HG03280 (cell line): Measurements from ENCODE around the gene NUTM2B.
A peak's percentile ranks its signal among the peaks of the same experiment; 100 is the strongest.
"Not testable (repeated sequence)": the region's sequence is repeated elsewhere in the genome, so short reads cannot be mapped to it uniquely, and the experiment has no call there.

Source experiments
- ATAC-seq: cut with Tn5 transposase; IDR thresholded peaks from one replicate; pipeline ENCODE4 v1.9.1; 2021; ENCODE audit warnings: mild to moderate bottlenecking, moderate library complexity; ENCODE audit not compliant: unreplicated experiment

NUTM2B gene, protein sequence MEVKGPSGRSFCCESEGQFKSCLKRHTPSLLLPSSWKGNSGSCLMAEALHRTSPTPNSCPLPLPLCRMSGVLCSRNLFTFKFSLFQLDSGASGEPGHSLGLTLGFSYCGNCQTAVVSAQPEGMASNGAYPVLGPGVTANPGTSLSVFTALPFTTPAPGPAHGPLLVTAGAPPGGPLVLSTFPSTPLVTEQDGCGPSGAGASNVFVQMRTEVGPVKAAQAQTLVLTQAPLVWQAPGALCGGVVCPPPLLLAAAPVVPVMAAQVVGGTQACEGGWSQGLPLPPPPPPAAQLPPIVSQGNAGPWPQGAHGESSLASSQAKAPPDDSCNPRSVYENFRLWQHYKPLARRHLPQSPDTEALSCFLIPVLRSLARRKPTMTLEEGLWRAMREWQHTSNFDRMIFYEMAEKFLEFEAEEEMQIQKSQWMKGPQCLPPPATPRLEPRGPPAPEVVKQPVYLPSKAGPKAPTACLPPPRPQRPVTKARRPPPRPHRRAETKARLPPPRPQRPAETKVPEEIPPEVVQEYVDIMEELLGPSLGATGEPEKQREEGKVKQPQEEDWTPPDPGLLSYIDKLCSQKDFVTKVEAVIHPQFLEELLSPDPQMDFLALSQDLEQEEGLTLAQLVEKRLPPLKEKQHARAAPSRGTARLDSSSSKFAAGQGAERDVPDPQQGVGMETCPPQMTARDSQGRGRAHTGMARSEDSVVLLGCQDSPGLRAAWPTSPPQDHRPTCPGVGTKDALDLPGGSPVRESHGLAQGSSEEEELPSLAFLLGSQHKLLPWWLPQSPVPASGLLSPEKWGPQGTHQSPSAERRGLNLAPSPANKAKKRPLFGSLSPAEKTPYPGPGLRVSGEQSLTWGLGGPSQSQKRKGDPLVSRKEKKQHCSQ

DNA sequence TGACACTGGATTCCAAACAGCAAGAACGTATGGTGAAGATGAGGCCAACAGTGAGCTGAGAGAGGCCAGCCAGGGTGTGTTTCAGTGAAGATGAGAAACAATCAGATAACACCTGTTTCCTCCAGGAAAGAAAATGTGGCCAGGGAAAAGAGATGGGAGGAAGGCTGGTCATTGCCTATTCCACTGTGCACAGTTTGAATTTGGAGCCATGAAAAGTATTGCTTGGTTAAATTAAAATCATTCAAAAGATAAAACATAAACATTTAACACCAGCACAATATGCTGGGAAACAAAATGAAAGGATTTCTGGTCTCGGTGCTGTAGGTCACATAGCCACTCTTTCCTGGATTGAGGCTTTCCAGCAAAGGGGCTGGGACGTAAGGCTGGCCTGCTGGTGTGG lies at the start of gene NUTM2B:
Gene NUTM2B, plus strand, starts transcription at position 301 of the 400 bp plus-strand sequence. CDS start 383 bp downstream, outside the sequence.
- not testable (repeated sequence) for ATAC-seq

DNA sequence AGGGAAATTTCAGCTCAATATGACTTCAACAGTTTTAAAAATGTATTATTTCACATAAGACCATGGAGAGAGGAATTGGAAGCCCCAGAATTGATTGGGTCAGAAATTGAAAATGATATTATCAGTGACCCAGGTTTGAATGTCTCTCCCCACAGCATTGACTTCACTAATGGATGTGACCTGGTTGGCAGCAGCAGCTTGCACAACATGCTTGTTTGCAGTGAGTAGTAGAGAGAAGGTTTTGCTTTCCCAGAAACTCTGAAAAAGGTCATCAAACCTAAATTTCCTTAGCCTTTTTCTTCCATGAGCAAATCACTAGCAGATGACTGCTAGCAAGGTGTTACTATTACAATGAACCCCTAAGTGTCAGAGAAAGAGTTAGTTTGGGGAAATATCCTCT lies 39.7 kb upstream of the NUTM2B start:
- not testable (repeated sequence) for ATAC-seq

DNA sequence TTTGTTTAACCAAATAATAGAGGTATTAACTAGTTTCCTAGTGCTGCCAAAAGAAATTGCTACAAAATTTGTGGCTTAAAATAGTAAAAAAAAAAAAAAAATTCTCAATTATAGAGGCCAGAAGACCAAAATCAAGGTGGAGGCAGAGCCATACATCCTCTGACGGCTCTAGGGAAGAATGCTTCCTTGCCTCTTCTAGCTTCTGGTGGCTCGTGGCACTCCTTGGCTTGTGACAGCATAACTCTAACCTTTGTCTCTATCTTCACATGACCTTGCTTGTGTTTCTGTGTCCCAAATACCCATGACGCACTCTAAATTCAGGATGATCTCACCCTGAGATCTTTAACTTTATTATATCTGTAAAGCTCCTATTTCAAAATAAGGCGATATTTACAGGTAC lies 38.3 kb upstream of the NUTM2B start:
- not testable (repeated sequence) for ATAC-seq

DNA sequence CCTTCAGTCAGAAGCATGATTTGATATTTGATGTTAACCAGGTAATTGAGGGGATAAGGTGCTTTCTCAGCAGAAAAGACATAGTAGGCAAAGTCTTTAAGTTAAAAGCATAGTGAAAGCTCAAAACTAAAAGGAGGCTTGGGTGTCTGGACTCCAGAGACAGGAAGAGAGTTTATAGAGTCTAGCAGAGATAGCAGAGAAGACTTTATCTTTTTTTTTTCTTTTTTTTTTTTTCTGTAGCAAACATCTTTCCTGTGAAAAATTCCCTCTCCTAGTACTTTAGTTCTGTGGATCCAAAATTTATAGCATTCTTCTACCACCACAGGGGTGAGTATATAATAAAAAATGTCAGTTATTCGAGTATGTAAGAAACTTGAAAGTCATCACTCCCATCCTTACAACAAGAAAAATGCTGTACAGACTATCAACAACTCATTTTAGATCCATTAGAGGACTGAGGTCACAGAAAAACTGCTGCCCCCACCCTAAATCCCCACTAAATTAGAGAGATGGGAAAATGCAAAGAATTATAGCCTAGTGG lies 33.7 kb upstream of the NUTM2B start:
- ATAC-seq: not testable (repeated sequence)

DNA sequence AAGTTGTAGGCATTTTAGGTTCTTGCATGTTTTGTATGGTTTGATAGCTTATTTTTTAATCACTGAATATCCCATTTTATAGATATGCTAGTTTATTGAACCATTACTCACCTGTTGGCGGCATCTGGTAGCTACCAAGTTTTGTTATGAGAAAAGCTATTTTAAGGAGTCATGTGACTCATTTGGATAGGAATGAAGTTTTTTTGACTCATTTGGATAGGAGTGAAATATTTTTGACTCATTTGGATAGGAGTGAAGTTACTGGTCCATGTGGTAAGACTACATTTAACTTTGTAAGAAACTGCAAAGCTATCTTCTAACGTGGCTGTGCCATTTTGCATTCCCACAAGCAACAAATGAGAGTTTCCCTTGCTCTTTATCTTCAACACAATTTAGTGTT lies 28.1 kb upstream of the NUTM2B start:
- not testable (repeated sequence) for ATAC-seq

DNA sequence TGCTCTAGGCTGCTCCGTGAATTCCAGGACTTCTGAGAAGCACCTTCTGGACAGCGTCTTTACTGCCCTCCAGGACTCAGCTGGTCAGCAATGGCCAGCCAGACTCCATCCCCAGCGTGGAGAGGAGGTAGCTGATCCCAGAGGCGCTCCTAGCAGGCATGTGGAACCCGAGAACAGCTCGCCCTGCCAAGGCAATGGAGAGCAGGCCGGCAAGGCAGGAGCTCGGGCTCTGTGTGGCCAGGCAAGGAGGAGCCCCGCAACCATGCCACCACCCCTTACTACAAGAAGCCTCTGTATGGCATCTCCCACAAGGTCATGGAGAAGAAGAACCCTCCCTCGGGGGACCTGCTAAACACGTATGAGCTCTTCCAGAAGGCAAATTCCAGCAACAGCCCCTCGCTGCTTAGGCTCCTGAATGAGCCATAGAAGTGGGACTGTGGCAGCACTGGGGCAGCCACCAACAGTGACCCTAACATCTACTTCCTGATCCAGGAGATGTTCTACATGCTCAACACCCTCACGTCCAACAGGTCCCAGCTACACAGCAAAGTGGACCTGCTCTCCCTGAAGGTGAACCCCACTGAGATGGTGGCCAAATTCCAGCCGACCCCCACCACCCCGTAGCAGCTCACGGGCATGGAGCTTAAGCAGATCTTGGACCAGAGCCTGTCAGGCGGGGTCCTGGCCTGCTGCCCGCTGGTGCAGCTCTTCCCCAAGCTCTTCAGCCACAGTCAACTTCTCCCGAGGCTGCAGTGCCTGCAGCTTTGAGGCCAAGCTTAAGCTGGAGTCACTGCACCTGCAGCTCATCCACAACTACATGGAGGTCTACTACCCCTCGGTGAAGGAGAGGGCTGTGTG lies 19.8 kb upstream of the NUTM2B start:
- not testable (repeated sequence) for ATAC-seq

DNA sequence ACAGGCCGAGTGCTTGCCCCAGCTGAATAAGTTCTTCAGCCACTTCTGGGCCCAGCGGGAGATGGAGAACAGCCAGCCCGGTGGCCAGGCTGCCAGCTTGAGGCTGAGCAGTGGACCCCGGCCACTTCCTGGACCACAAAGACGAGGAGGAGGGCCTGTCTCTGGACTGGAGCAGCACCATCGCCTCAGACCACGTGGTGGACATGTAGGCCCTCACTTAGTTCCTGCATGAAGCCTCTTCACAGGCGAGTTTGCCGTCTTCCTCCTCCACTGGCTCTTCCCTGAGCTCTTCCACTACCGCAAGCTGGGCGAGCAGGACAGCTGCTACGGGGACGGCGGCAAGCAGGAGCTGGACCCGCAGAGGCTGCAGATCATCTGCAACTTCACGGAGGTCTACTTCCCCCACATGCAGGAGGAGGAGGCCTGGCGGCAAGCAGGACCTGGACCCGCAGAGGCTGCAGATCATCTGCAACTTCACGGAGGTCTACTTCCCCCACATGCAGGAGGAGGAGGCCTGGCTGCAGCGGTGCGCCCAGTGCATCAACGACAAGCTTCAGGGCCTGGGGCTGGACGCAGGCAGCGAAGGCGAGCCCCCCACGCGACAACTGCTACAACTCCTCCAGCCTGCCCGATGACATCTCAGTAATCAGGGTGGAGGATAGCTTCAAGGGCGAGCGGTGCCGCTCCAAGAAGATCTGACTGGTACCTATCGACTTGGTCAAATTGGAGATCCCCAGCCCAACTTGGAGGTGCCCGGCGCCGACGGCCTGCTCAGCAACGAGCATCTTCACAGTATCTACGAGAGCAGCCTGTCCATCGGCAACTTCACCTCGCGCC lies 18.9 kb upstream of the NUTM2B start:
- ATAC-seq: not testable (repeated sequence)

DNA sequence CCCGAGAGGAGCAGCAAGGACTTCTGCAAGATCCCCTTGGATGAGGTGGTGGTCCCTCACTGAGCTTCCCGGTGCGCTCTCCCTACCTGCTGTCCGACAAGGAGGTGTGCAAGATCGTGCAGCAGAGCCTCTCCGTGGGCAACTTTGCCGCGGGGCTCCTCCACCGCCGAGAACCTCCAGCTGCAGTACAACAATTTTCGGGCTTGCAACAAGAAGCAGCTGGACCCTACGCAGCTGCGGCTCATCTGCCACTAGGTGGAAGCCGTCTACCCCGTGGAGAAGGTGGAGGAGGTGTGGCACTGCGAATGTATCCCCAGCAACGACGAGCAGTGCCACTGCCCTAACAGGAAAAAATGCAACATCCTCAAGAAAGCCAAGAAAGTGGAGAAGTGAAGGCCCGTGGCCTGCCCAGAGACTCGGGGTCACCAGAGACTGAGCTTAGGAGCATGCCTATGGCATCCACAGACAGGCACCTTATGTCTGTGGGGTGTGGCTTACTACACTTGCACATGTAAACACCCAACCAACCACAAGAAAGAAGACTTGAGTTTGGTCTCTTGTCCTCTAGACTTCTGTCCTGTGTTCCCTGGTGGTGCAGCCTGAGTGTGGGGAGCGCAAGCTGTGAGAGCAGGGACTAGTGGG lies 17.9 kb upstream of the NUTM2B start:
- ATAC-seq: peak; percentile 98

DNA sequence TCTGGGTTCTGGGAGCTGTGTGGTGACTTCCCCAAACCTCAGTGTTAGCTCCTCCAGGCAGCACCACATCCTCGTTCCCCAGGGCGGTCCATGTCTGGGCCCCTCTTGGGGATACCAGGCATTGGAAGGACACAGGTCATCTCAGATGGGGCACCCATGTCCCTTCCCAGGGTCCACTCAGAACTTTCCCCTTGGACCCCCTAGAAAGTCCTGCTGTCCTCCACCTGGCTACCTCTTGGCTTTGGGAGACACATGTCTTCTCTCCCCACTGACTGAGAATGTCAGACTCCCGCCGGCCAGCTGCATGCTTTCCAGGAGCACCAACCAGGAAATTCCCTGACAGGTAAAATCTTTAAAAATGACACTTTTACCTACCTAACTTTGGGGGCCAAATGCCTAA lies 16.4 kb upstream of the NUTM2B start:
- ATAC-seq: not testable (repeated sequence)

DNA sequence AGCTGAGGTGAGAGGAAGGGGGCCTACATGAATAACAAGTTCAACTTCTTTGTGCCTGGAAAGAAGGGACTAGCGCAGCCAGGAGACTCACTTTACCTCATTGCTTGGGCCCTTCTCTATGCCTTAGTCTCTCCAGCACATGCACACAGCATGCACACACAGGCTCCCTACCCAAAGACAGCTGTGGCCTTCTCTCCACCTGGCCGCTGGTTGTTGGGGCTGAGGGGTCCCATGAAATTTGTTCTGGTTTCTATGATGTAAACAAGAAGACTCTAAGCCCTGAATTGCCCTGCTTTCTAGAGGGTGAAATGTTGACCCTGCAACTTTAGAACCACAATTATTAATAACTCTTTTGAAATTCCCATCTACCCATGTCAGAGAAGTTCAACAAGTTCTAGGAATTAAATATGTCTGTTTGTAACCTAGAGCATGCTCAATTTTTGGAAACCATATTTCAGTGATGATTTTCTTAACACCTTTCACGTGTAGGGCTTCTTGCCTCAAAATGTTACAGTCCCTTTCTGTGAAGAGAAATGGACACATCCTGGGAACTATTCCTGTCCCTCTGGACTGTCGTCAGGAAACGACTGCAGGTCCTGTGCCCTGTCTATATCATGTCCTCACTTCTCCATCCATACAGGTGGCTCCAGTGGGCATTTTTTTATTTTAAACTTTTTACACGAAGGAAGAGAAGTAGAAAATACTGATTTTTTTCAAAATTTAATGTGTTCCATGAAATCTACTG lies 15.4 kb upstream of the NUTM2B start:
- not testable (repeated sequence) for ATAC-seq

DNA sequence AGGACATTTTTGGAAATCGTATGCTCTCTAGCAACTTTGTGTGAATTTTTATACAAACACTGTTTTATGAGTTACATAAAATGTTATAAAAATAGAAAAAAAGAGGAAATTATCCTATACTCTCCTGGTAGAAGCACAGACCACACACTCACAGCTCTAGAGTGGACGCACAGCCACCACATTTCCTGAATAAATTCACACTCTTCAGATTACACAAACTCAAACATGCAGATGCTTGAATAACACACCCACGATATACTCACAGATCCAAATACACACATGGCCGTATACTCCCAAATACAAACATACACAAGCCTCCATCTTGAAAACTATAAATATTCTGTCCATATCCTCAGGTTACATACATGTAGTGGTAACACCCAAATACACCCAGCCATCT lies 14.2 kb upstream of the NUTM2B start:
- ATAC-seq: not testable (repeated sequence)

DNA sequence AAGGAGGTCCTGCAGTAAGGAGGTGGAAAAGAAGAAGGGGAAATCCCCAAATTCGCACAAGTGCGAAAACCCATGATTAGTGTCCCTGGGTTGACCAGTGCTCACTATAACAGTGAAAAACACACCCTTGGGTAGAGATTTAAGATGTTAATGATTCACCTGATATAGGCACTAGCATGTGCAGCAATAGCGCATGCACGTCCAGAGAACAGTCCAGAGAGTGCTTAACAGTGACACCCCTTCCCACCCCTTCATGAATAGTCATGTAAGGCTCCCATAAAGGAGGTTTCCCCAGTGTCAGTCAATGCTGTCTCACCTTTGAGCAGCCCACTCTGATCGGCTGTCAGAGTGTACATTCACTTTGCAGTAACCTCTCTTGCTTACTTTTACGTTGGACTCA lies 6.4 kb upstream of the NUTM2B start:
- ATAC-seq: not testable (repeated sequence)

DNA sequence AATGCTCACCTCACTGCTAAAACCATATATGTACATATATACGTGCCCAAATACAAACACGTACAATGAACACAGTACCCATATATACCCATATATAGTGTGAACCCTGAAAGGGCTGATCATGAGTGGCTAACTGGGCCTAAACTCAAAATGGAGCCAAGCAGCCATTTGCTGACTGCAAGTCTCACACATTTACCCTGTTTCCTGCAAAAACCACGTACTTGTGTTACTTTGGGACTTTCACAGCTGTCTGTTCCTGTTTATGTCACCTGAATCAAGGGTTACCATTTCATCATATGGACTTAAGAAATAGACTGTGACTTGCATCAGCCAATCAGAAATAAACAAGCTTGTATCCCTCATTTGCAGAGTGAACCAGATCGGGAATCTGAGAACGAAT lies 5.9 kb upstream of the NUTM2B start:
- not testable (repeated sequence) for ATAC-seq

DNA sequence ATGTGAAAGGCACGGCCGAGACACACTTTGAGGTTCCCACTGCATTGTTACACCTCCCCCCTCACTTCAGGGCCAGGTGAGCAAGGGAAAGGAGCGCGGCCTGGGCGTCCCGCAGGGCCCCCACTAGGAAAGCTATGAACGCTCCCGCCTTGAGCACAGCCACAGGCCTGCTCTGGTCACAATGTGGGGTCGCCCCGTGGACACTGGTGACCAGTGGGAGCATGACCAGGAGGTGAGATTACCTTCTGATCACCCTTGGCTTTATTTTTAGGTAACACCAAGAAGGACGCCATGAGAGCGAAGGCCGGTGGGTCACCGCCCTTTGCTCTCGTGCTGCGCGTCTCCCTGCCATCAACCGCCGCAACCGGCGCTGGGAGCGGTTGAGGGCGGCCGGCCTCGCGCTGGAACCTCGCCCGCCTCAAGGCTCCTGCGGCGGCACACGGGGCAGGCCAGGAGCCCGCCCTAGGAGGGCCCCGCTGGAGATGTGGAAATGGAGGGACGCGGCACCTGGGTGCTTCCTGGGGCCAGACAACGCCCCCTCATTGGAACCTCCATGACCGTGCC lies 2.6 kb upstream of the NUTM2B start:
- ATAC-seq: not testable (repeated sequence)

DNA sequence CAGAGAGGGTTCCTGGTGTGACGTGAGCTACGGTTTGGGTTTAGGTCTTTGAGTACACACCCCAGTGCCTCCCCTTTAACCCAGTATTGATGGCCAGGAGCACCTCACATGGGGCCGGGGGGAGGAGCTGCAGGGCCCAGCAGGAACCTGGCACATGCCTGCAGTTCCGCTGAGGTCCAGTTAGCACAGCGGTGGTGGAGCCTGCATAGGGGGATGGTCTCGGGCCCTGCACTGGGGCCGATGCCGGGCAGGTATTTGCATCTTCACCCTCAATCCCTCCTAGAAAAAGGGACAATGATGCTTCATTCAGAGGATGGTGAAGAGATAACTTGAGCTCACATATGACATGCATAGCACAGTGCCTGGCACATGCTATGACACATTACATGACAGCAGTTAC lies 4.0 kb downstream of the NUTM2B start:
- ATAC-seq: not testable (repeated sequence)

DNA sequence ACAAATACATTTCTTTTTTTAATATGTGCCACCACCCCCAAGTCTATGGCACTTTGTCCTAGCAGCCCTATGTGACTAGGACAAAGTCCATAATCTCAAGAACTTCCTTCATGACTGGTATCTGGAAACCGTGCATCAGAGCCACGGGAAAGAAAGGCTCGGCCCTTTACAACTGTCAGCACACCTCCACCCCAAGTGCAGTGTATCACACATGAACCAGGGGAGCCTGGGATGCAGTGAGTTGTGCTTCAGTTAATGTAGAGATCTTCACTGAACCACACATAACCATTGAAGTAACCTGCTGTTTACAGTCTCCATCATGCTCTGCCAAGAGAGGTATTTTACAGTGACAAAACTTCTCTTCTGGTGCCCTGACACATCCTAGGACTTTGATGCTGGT lies 11.9 kb downstream of the NUTM2B start:
- ATAC-seq: not testable (repeated sequence)

DNA sequence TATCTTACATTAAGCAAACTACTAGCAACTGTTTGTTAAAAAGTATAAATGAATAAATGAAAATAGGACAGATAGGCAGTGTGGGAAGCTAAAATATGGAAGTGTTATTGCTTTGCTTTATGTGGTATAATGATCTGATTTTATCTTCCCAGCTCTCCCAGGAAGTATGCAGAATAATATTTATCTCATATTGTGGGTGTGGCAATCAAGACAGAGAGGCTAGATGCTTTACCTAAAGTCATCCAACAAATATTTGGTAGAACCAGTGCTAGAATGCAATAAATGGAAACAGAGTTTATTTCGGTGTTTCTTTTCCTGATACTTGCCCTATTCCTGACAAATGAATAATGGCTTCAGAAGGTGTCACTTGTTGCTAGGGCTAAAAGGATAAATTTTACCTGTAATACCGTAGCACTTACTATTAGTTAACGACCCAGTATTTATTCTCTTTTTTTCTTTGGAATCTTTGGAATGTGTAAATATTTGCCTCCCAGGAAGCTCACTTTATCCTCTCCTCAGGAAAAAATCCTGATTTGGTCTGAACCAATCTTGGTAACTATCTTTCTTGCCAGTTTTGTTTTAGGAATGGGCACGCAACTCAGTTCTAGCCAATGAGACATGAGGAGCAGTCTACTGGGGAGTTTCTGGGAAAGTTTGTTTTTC lies 14.0 kb downstream of the NUTM2B start:
- ATAC-seq: not testable (repeated sequence)

DNA sequence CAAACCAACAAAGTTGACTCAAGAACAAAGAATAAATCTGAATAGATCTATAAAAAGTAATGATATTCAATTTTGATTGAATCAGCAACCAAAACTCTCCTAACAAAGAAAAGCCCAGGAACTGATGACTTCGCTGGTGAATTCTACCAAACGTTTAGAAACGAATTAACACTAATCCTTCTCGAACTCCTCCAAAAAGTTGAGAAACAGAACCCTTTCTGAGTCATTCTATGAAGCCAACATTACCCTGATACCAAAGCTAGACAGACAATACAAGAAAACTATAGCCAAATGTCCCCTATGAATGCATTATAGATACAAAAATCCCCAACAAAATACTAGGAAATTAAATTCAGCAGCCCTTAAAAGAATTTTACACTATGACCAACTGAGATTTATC lies 17.0 kb downstream of the NUTM2B start:
- not testable (repeated sequence) for ATAC-seq
